CD4-positive, CD25-positive, alpha-beta regulatory T cell (primary cell): Measurements from ENCODE around the gene OPCML. TPM values are rescaled to one million over a fixed set of nuclear protein-coding genes. Genes with fewer than 3 reads are reported as not detected.

Experiments used
- ATAC-seq, 2 donors: fragments of 150-1000 bp; cut with Tn5 transposase; one replicate each; pipeline ENCODE4 v1.10.0; 2021; ENCODE audit warnings: low read depth in 2 of 2, moderate number of reproducible peaks in 2 of 2, moderate library complexity in 1 of 2
- DNase-seq, 3 donors: peaks; one replicate each; pipeline versions ENCODE4 v3.0.0 to v3.0.0-alpha.2; 2012 to 2022; ENCODE audit warnings: mixed read lengths in 1 of 3
- H3K27ac ChIP-seq: one replicate; pipeline ENCODE4 v1.7.0; 2013; ENCODE audit warnings: mild to moderate bottlenecking, low read length; ENCODE audit not compliant: insufficient read depth, poor library complexity, severe bottlenecking
- H3K27me3 ChIP-seq: one replicate; pipeline ENCODE4 v1.7.0; 2013; ENCODE audit warnings: low read length; ENCODE audit not compliant: control insufficient read depth, insufficient read depth
- H3K36me3 ChIP-seq: one replicate; pipeline ENCODE4 v1.7.0; 2013; ENCODE audit warnings: mild to moderate bottlenecking, low read length, moderate library complexity; ENCODE audit not compliant: control insufficient read depth, insufficient read depth
- H3K4me1 ChIP-seq: 2 replicates; pipeline ENCODE4 v1.7.0; 2013; ENCODE audit warnings: mild to moderate bottlenecking, low read length; ENCODE audit not compliant: insufficient read depth, control insufficient read depth, poor library complexity, severe bottlenecking
- H3K4me3 ChIP-seq: one replicate; pipeline ENCODE4 v1.7.0; 2013; ENCODE audit warnings: low read depth, mild to moderate bottlenecking, low read length, moderate library complexity
- H3K9me3 ChIP-seq, 2 experiments: 1 replicate in 1 of 2; 2 replicates in 1 of 2; pipeline ENCODE4 v1.7.0; 2013; ENCODE audit warnings: low read length in 2 of 2, mild to moderate bottlenecking in 1 of 2, moderate library complexity in 1 of 2; ENCODE audit not compliant: control insufficient read depth in 2 of 2
- H3K27ac Mint-ChIP-seq, 3 donors: one replicate each; pipeline ENCODE4 v1.8.0; 2020 to 2022; ENCODE audit warnings: mild to moderate bottlenecking in 3 of 3, mixed read lengths in 3 of 3, moderate library complexity in 2 of 3
- H3K27me3 Mint-ChIP-seq: one replicate; pipeline ENCODE4 v1.8.0; 2022; ENCODE audit warnings: mild to moderate bottlenecking, mixed read lengths
- H3K36me3 Mint-ChIP-seq: one replicate; pipeline ENCODE4 v1.8.0; 2020; ENCODE audit warnings: mixed read lengths
- H3K4me1 Mint-ChIP-seq, 4 donors: one replicate each; pipeline ENCODE4 v1.8.0; 2020 to 2022; ENCODE audit warnings: mixed read lengths in 4 of 4, mild to moderate bottlenecking in 1 of 4
- H3K4me3 Mint-ChIP-seq, 4 donors: one replicate each; pipeline ENCODE4 v1.8.0; 2020 to 2022; ENCODE audit warnings: mild to moderate bottlenecking in 4 of 4, mixed read lengths in 4 of 4, moderate library complexity in 3 of 4
- H3K9me3 Mint-ChIP-seq, 7 donors: one replicate each; pipeline ENCODE4 v1.8.0; 2020 to 2022; ENCODE audit warnings: mixed read lengths in 7 of 7, mild to moderate bottlenecking in 3 of 7, moderate library complexity in 2 of 7
- polyA plus RNA-seq, 4 donors: library from polyadenylated mRNA; unstranded; fragments of 300-500 nt; fragmentation: Illumina TruSeq; gene quantifications; one replicate each; pipeline ENCODE4 v1.2.3, GENCODE V29; 2021
- total RNA-seq: library from RNA; stranded (reverse); gene quantifications from one replicate; pipeline ENCODE4 v1.2.3, GENCODE V29; 2022

The OPCML gene
- total and polyA plus RNA-seq, 5 donors from 2014 or later = not detected

- H3K36me3 Mint-ChIP-seq = no peaks in the 10 kb centered on the region
- H3K9me3 ChIP-seq = no peaks in the 10 kb centered on the region
- ATAC-seq = no peak
- no peak overlapping the region for H3K4me3 Mint-ChIP-seq
- no peak for DNase-seq
- H3K27me3 Mint-ChIP-seq = no peaks in the 10 kb centered on the region
- no peaks in the 10 kb centered on the region for H3K27me3 ChIP-seq
- no peaks in the 10 kb centered on the region for H3K36me3 ChIP-seq
- no peak overlapping the region for H3K4me3 ChIP-seq
- H3K4me1 ChIP-seq = no peaks in the 10 kb centered on the region
- peaks cover 0 to 9% (median 5%) of the 10 kb centered on the region in 7 donors for H3K9me3 Mint-ChIP-seq
- no peak overlapping the region for H3K27ac ChIP-seq
- H3K4me1 Mint-ChIP-seq = no peaks in the 10 kb centered on the region
- no peak overlapping the region for H3K27ac Mint-ChIP-seq
Measured at GRCh38 chr11:132898676-132899075, 633.6 kb downstream of the OPCML start.

DNA sequence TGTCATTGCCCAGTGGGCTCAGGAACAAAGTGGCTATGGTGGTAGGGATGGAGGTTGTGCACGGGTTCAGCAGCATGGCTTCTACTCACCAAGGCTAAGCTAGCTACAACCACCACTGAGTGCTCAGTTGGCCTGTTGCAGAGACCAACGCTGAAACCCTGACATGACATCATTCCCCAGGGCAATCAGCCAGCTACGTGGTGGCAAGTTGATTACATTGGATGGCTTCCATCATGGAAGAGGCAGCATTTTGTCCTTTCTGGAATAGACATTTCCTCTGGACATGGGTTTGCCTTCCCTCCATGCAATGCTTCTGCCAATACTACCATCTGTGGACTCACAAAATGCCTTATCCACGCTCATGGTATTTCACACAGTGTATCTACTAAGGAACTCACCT is 634.3 kb downstream of the OPCML start:
- ATAC-seq = no peak
- no peaks in the 10 kb centered on the region for H3K36me3 ChIP-seq

GRCh38 chr11:132895340-132895739 is 637.0 kb downstream of the OPCML start:
- Mint-ChIP-seq H3K36me3 (no peaks in the 10 kb centered on the region), H3K9me3 (peaks cover 0 to 11% (median 3%) of the 10 kb centered on the region in 7 donors), H3K4me1 (no peaks in the 10 kb centered on the region), H3K4me3 (no peak overlapping the region), H3K27me3 (no peaks in the 10 kb centered on the region), H3K27ac (no peak overlapping the region)
- Histone ChIP-seq H3K36me3 (no peaks in the 10 kb centered on the region), H3K4me1 (no peaks in the 10 kb centered on the region), H3K27ac (no peak overlapping the region), H3K4me3 (no peak overlapping the region), H3K27me3 (no peaks in the 10 kb centered on the region), H3K9me3 (no peaks in the 10 kb centered on the region)
- DNase-seq = no peak
- ATAC-seq = no peak

More for the DNA sequence above, 634.3 kb downstream of the OPCML start:
- Histone ChIP-seq H3K4me3 (no peak overlapping the region), H3K27me3 (no peaks in the 10 kb centered on the region), H3K27ac (no peak overlapping the region), H3K4me1 (no peaks in the 10 kb centered on the region), H3K9me3 (no peaks in the 10 kb centered on the region)
- Mint-ChIP-seq H3K9me3 (peaks cover 0 to 9% (median 3%) of the 10 kb centered on the region in 7 donors), H3K36me3 (no peaks in the 10 kb centered on the region), H3K4me1 (no peaks in the 10 kb centered on the region), H3K27me3 (no peaks in the 10 kb centered on the region), H3K4me3 (no peak overlapping the region), H3K27ac (no peak overlapping the region)
- DNase-seq = no peak

DNA sequence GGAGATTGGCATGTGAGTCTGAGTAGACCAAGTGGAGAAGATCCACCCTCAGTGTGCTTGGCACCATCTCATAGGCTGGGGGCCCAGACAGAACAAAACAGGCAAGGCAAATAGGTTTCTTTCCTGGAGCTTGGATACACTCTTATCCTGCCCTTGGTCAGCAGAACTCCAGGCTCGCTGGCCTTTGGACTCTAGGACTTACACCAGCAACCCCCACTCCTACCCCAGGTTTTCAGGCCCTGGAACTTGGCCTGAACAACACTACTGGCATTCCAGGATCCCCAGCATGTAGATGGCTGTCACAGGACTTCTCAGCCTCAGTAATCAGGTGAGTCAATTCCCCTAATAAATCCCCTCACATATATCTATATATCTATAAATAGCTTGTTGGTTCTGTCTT is 637.7 kb downstream of the OPCML start:
- DNase-seq (no peak), ATAC-seq (no peak)
- H3K4me3 Mint-ChIP-seq = no peak overlapping the region
- peaks cover 0 to 11% (median 3%) of the 10 kb centered on the region in 7 donors for H3K9me3 Mint-ChIP-seq
- H3K36me3 Mint-ChIP-seq = no peaks in the 10 kb centered on the region
- Histone ChIP-seq H3K27ac (no peak overlapping the region), H3K27me3 (no peaks in the 10 kb centered on the region), H3K4me1 (no peaks in the 10 kb centered on the region), H3K36me3 (no peaks in the 10 kb centered on the region), H3K9me3 (no peaks in the 10 kb centered on the region), H3K4me3 (no peak overlapping the region)
- H3K4me1 Mint-ChIP-seq = no peaks in the 10 kb centered on the region
- H3K27me3 Mint-ChIP-seq = no peaks in the 10 kb centered on the region
- H3K27ac Mint-ChIP-seq = no peak overlapping the region

DNA sequence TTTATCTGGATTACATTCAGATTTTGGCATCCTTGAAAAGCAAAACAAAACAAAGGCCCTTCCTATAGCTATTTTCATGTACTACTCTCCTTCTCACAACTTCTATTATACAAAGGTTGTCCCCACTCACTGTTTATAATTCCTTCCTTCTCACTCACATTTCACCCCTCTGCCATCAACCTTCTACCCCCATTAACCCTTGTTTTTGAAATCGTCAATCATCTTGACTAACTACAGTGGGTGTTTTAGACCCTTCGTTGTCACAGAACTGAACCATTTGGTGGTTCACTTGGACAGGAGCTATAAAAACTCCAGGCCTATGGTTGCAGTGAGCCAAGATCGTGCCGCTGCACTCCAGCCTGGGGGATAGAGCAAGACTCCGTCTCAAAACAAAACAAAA is 639.4 kb downstream of the OPCML start:
- Mint-ChIP-seq H3K4me3 (no peak overlapping the region), H3K9me3 (peaks cover 0 to 11% (median 3%) of the 10 kb centered on the region in 7 donors), H3K4me1 (no peaks in the 10 kb centered on the region), H3K36me3 (no peaks in the 10 kb centered on the region), H3K27me3 (no peaks in the 10 kb centered on the region), H3K27ac (no peak overlapping the region)
- ATAC-seq (no peak), DNase-seq (no peak)
- Histone ChIP-seq H3K36me3 (no peaks in the 10 kb centered on the region), H3K9me3 (no peaks in the 10 kb centered on the region), H3K27ac (no peak overlapping the region), H3K4me3 (no peak overlapping the region), H3K4me1 (no peaks in the 10 kb centered on the region), H3K27me3 (no peaks in the 10 kb centered on the region)

DNA sequence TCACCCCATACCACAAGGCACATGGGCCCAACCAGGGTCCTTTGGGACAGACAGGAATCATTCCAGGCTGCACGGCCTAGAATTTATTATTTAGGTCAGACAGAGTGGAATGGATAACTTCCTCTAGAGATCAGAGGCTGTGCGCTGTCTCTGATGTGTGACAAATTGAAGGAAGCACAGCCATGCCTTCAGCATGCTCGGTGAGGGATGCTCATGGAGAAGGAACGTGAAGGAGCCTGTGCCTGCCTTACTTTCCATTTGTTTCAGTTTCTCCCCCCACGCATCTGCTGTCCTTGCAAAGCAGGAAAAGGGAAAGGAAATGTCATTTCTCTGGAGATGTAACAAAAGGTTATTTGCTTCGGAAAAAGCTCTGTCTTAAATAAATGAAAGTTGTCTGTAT is 644.1 kb downstream of the OPCML start:
- Histone ChIP-seq H3K9me3 (no peaks in the 10 kb centered on the region), H3K27me3 (no peaks in the 10 kb centered on the region), H3K36me3 (no peaks in the 10 kb centered on the region), H3K4me3 (no peak overlapping the region), H3K27ac (no peak overlapping the region), H3K4me1 (no peaks in the 10 kb centered on the region)
- Mint-ChIP-seq H3K4me3 (no peak overlapping the region), H3K36me3 (no peaks in the 10 kb centered on the region), H3K27ac (no peak overlapping the region), H3K9me3 (peaks cover 0 to 6% (median 0%) of the 10 kb centered on the region in 7 donors), H3K4me1 (no peaks in the 10 kb centered on the region), H3K27me3 (no peaks in the 10 kb centered on the region)
- DNase-seq (no peak), ATAC-seq (no peak)

- Mint-ChIP-seq H3K9me3 (peaks cover 0 to 2% (median 0%) of the 10 kb centered on the region in 7 donors), H3K4me1 (no peaks in the 10 kb centered on the region), H3K27me3 (no peaks in the 10 kb centered on the region), H3K4me3 (no peak overlapping the region), H3K36me3 (no peaks in the 10 kb centered on the region), H3K27ac (no peak overlapping the region)
- H3K4me1 ChIP-seq = no peaks in the 10 kb centered on the region
- DNase-seq (no peak), ATAC-seq (no peak)
- H3K9me3 ChIP-seq = no peaks in the 10 kb centered on the region
- no peaks in the 10 kb centered on the region for H3K36me3 ChIP-seq
- no peaks in the 10 kb centered on the region for H3K27me3 ChIP-seq
- no peak overlapping the region for H3K27ac ChIP-seq
- no peak overlapping the region for H3K4me3 ChIP-seq
Measured at GRCh38 chr11:132886335-132886734, 646.0 kb downstream of the OPCML start.

GRCh38 chr11:132883241-132883640 is 649.1 kb downstream of the OPCML start:
- Mint-ChIP-seq H3K4me3 (no peak overlapping the region), H3K36me3 (no peaks in the 10 kb centered on the region), H3K4me1 (no peaks in the 10 kb centered on the region), H3K9me3 (peaks cover 0 to 2% (median 1%) of the 10 kb centered on the region in 7 donors), H3K27me3 (no peaks in the 10 kb centered on the region), H3K27ac (no peak overlapping the region)
- Histone ChIP-seq H3K27ac (no peak overlapping the region), H3K36me3 (no peaks in the 10 kb centered on the region), H3K4me1 (no peaks in the 10 kb centered on the region), H3K4me3 (no peak overlapping the region), H3K27me3 (no peaks in the 10 kb centered on the region), H3K9me3 (no peaks in the 10 kb centered on the region)
- ATAC-seq (no peak), DNase-seq (no peak)
